Colonic mucosa (tissue), 4 donors: ENCODE measurements around the gene CARNS1. TPM values are rescaled to one million over a fixed set of nuclear protein-coding genes. Genes with fewer than 3 reads are reported as not detected.

Experiments used
- DNase-seq: peaks from one replicate; pipeline ENCODE4 v3.0.0-alpha.2; 2020
- H3K27ac ChIP-seq: fragments of 200-600 bp; one replicate; pipeline ENCODE4 v1.8.0; 2021
- H3K27me3 ChIP-seq: fragments of 200-600 bp; one replicate; pipeline ENCODE4 v1.8.0; 2021
- H3K36me3 ChIP-seq: fragments of 200-600 bp; one replicate; pipeline ENCODE4 v1.8.0; 2021
- H3K4me1 ChIP-seq: fragments of 200-600 bp; one replicate; pipeline ENCODE4 v1.8.0; 2021; ENCODE audit warnings: mild to moderate bottlenecking
- H3K4me3 ChIP-seq: fragments of 200-600 bp; one replicate; pipeline ENCODE4 v1.8.0; 2021
- H3K9ac ChIP-seq, 2 donors: one replicate each; pipeline ENCODE4 v1.7.0; 2013; ENCODE audit warnings: control low read depth in 2 of 2, low read depth in 2 of 2, low read length in 2 of 2
- H3K9me3 ChIP-seq: fragments of 200-600 bp; one replicate; pipeline ENCODE4 v1.8.0; 2021
- CTCF ChIP-seq: fragments of 200-600 bp; IDR thresholded peaks from one replicate; pipeline ENCODE4 v1.8.0; 2022; ENCODE audit warnings: antibody characterized with exemption, mild to moderate bottlenecking
- intact Hi-C: fragments of 100-400 bp; cut with DNase I; formaldehyde crosslinking; loops from one replicate; pipeline ENCODE4 v1.14.1; 2022
- total RNA-seq, 2 donors: library from RNA; stranded (reverse); fragmentation: NEBNext Ultra II Directional in 1 of 2; extraction: Animal tissue kit (Norgen Biotek cat#: 25700) in 1 of 2; gene quantifications; one replicate each; pipeline ENCODE4 v1.2.1, GENCODE V29; 2021
- donor health status: healthy.
- donor health status: DM: no; HTN: no; CAD: no.
- donor health status: DM: no; HTN: no; CAD: no.

CARNS1 gene
- total RNA-seq, 2 donors from 2014 or later = 0.20 to 0.32 TPM

GRCh38 chr11:67472882-67473281, 57.4 kb downstream of the CARNS1 start:
- no peak overlapping the region for H3K4me3 ChIP-seq
- H3K27me3 ChIP-seq = no peaks in the 10 kb centered on the region
- intact Hi-C loops = no loop called here

More at GRCh38 chr11:67472882-67473281, 57.4 kb downstream of the CARNS1 start:
- DNase-seq = no peak
- TF ChIP-seq CTCF = no peak
- no peaks in the 10 kb centered on the region for H3K36me3 ChIP-seq
- H3K27ac ChIP-seq = no peak overlapping the region
- no peak overlapping the region for H3K9ac ChIP-seq
- H3K9me3 ChIP-seq = no peaks in the 10 kb centered on the region
- peaks cover 5% of the 10 kb centered on the region for H3K4me1 ChIP-seq

Other genes with a start within 250 kb of the CARNS1 start
- 100 to 1,000 TPM; 108 to 137 TPM for gene GRK2, start 149.2 kb upstream of the CARNS1 start, total RNA-seq
- gene ANKRD13D, start 126.4 kb upstream of the CARNS1 start, total RNA-seq = 10 to 100 TPM; 18.8 to 39.5 TPM
- 10 to 100 TPM; 69.7 to 81.7 TPM for gene SSH3, start 112.1 kb upstream of the CARNS1 start, total RNA-seq
- 100 to 1,000 TPM; 186 to 203 TPM for gene POLD4, start 62.1 kb upstream of the CARNS1 start, total RNA-seq
- gene CLCF1, start 42.1 kb upstream of the CARNS1 start, total RNA-seq = 1 to 10 TPM; 1.7 to 4.0 TPM
- gene RAD9A, start 23.7 kb upstream of the CARNS1 start, total RNA-seq = 10 to 100 TPM; 21.8 to 35.1 TPM
- gene PPP1CA, start 13.8 kb upstream of the CARNS1 start, total RNA-seq = 100 to 1,000 TPM; 242 to 280 TPM
- 1 to 10 TPM; 3.9 to 5.2 TPM for gene TBC1D10C, start 11.6 kb upstream of the CARNS1 start, total RNA-seq
- gene RPS6KB2, start 12.8 kb downstream of the CARNS1 start, total RNA-seq = 10 to 100 TPM; 38.3 to 70.4 TPM
- 1 to 10 TPM; 5.5 to 9.6 TPM for gene PTPRCAP, start 22.0 kb downstream of the CARNS1 start, total RNA-seq
- 100 to 1,000 TPM; 213 to 243 TPM for gene CORO1B, start 27.8 kb downstream of the CARNS1 start, total RNA-seq
- gene GPR152, start 37.1 kb downstream of the CARNS1 start, total RNA-seq = not detected
- gene CABP4, start 39.7 kb downstream of the CARNS1 start, total RNA-seq = under 1 TPM; 0.20 to 0.53 TPM
- gene TMEM134, start 53.6 kb downstream of the CARNS1 start, total RNA-seq = 10 to 100 TPM; 50.1 to 59.5 TPM
- gene AIP, start 67.3 kb downstream of the CARNS1 start, total RNA-seq = 10 to 100 TPM; 45.3 to 57.9 TPM
- gene PITPNM1, start 89.7 kb downstream of the CARNS1 start, total RNA-seq = 10 to 100 TPM; 89.3 to 91.4 TPM
- 100 to 1,000 TPM in 1 of 2 donors, 10 to 100 TPM in 1; 91.6 to 142 TPM for gene CDK2AP2, start 92.5 kb downstream of the CARNS1 start, total RNA-seq
- gene CABP2, start 107.8 kb downstream of the CARNS1 start, total RNA-seq = not detected
- 100 to 1,000 TPM; 543 to 842 TPM for gene GSTP1, start 168.1 kb downstream of the CARNS1 start, total RNA-seq
- 100 to 1,000 TPM; 329 to 361 TPM for gene NDUFV1, start 191.3 kb downstream of the CARNS1 start, total RNA-seq
- gene NUDT8, start 214.3 kb downstream of the CARNS1 start, total RNA-seq = 10 to 100 TPM; 35.1 to 52.5 TPM
- gene TBX10, start 224.1 kb downstream of the CARNS1 start, total RNA-seq = 10 to 100 TPM in 1 of 2 donors, 1 to 10 TPM in 1; 7.8 to 19.3 TPM
- gene ACY3, start 235.1 kb downstream of the CARNS1 start, total RNA-seq = 10 to 100 TPM; 10.6 to 13.8 TPM